Measurements from ENCODE around the gene GMNN. TPM values are rescaled to one million over a fixed set of nuclear protein-coding genes. Genes with fewer than 3 reads are reported as not detected.
"Not testable (repeated sequence)": the region's sequence is repeated elsewhere in the genome, so short reads cannot be mapped to it uniquely, and the experiment has no call there.

GMNN gene
- total and polyA plus RNA-seq, 4 donors: 5.3 to 13.1 (median 8.5) TPM

DNA sequence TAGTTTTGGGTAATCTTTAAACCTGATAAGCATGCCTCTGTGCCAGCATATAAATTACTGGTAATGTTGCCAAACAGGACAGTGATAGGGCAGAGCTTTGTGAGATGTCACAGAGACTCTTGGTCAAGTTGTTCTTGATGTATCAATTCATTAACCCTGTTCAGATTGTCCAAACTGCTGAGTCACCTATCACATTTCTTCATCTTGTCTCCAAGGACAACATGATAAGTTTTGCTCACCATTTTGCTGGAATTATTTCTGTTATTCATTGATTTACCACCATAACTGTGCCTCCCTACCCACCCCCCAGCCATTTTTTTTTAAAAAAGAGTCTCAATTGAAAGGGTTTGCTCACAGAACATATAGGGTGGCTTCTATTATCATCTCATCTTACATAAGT, 19.5 kb upstream of the GMNN start:
- H3K4me3 ChIP-seq (ENCODE audit: low read length in 2 of 2): no peak overlapping the region
- H3K27ac ChIP-seq (ENCODE audit: low read depth in 1 of 2, low read length in 2 of 2): no peak overlapping the region
- H3K36me3 ChIP-seq (ENCODE audit: control insufficient read depth in 1 of 2, insufficient read depth in 2 of 2, low read length in 1 of 2): no peaks in the 10 kb centered on the region
- H3K9me3 ChIP-seq (ENCODE audit: control insufficient read depth, low read length): no peaks in the 10 kb centered on the region
- H3K4me1 ChIP-seq (ENCODE audit: control insufficient read depth in 1 of 2, insufficient read depth in 2 of 2, low read length in 2 of 2): no peaks in the 10 kb centered on the region
- no peaks in the 10 kb centered on the region for H3K27me3 ChIP-seq (ENCODE audit: control insufficient read depth in 1 of 2, insufficient read depth in 2 of 2, low read length in 1 of 2)
- intact Hi-C loops (cut with DNase I): no loop called here
- DNase-seq: no peak
- no peak for ATAC-seq (ENCODE audit: low FRiP score)

GRCh38 chr6:24757611-24758010, 17.1 kb upstream of the GMNN start:
- no peak overlapping the region for H3K27ac ChIP-seq (ENCODE audit: low read depth in 1 of 2, low read length in 2 of 2)

GRCh38 chr6:24759718-24760117, 15.0 kb upstream of the GMNN start:
- Histone ChIP-seq H3K27ac (ENCODE audit: low read depth in 1 of 2, low read length in 2 of 2) (no peak overlapping the region), H3K27me3 (ENCODE audit: control insufficient read depth in 1 of 2, insufficient read depth in 2 of 2, low read length in 1 of 2) (no peaks in the 10 kb centered on the region), H3K4me3 (ENCODE audit: low read length in 2 of 2) (no peak overlapping the region), H3K36me3 (ENCODE audit: control insufficient read depth in 1 of 2, insufficient read depth in 2 of 2, low read length in 1 of 2) (no peaks in the 10 kb centered on the region), H3K9me3 (ENCODE audit: control insufficient read depth, low read length) (no peaks in the 10 kb centered on the region), H3K4me1 (ENCODE audit: control insufficient read depth in 1 of 2, insufficient read depth in 2 of 2, low read length in 2 of 2) (no peaks in the 10 kb centered on the region)
- WGBS, 2 donors: 94 to 95% methylated on average over 3 of the region's 3 CpGs
- DNase-seq: no peak
- intact Hi-C loops (cut with DNase I): loop anchor here in 1 of 2 donors (10.0 kb wide), 1 partner anchor 95 kb away; the partner anchor contains the start of genes ACOT13 and TDP2
- no peak for ATAC-seq (ENCODE audit: low FRiP score)

More at GRCh38 chr6:24757611-24758010, 17.1 kb upstream of the GMNN start:
- Histone ChIP-seq H3K27me3 (ENCODE audit: control insufficient read depth in 1 of 2, insufficient read depth in 2 of 2, low read length in 1 of 2) (no peaks in the 10 kb centered on the region), H3K36me3 (ENCODE audit: control insufficient read depth in 1 of 2, insufficient read depth in 2 of 2, low read length in 1 of 2) (no peaks in the 10 kb centered on the region), H3K4me3 (ENCODE audit: low read length in 2 of 2) (no peak overlapping the region), H3K9me3 (ENCODE audit: control insufficient read depth, low read length) (no peaks in the 10 kb centered on the region), H3K4me1 (ENCODE audit: control insufficient read depth in 1 of 2, insufficient read depth in 2 of 2, low read length in 2 of 2) (no peaks in the 10 kb centered on the region)
- intact Hi-C loops (cut with DNase I): no loop called here
- DNase-seq (no peak), ATAC-seq (ENCODE audit: low FRiP score) (no peak)
- WGBS, 2 donors: 93 to 94% methylated on average over 6 of the region's 6 CpGs

DNA sequence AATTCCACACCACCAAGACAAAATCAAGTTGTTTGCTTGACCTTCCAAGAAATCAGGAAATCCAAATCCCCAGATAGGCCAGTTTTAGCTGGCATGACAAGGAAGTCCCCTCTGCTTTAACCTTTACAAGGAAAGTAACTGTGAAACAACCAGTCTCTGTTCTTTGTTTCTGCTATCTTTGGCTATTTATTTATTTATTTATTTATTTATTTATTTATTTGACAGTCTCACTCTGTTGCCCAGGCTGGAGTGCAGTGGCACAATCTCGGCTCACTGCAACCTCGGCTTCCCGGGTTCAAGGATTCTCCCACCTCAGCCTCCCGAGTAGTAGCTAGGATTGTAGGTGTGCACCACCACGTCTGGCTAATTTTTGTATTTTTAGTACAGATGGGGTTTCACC, 14.5 kb upstream of the GMNN start:
- DNase-seq (no peak), ATAC-seq (ENCODE audit: low FRiP score) (no peak)
- 93 to 94% methylated on average over 5 of the region's 5 CpGs for WGBS, 2 donors
- Histone ChIP-seq H3K4me1 (ENCODE audit: control insufficient read depth in 1 of 2, insufficient read depth in 2 of 2, low read length in 2 of 2) (no peaks in the 10 kb centered on the region), H3K27me3 (ENCODE audit: control insufficient read depth in 1 of 2, insufficient read depth in 2 of 2, low read length in 1 of 2) (no peaks in the 10 kb centered on the region), H3K36me3 (ENCODE audit: control insufficient read depth in 1 of 2, insufficient read depth in 2 of 2, low read length in 1 of 2) (no peaks in the 10 kb centered on the region), H3K27ac (ENCODE audit: low read depth in 1 of 2, low read length in 2 of 2) (no peak overlapping the region), H3K9me3 (ENCODE audit: control insufficient read depth, low read length) (no peaks in the 10 kb centered on the region), H3K4me3 (ENCODE audit: low read length in 2 of 2) (no peak overlapping the region)
- intact Hi-C loops (cut with DNase I): loop anchor here in 1 of 2 donors (10.0 kb wide), 1 partner anchor 95 kb away; the partner anchor contains the start of genes ACOT13 and TDP2

DNA sequence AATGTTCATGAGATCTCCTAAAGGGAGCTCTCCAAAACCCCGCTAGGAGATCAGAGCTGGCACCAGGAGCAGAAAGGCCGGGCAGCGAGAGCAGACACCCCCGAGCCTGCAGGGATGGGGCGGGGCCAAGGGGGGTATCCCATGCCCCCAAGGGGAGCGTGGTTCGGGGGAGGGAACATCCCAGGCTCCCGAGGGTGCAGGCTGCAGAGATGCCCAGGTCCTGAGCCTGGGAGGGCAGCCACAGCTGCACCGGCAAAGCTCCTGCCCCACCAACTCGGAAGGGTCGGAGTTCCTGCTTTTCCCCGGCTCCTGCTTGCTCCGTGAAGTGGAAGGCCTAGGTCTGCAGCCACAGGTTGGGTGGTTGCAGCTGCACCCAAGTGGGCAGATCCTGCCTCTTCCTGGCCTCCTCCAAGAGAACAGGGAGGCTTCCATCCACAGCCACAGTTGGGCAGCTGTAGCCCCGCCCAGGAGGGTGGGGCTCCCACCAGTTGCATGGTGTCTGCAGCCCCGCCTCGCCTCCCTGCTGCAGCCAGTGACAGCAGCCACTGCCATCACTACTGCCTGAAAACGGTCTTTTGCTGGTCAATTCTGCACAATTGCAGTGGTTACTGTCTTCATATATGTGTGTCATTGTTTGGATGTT, 13.4 kb upstream of the GMNN start:
- DNase-seq (no peak), ATAC-seq (ENCODE audit: low FRiP score) (no peak)
- intact Hi-C loops (cut with DNase I): loop anchor here in 1 of 2 donors (10.0 kb wide), 1 partner anchor 97 kb away; the partner anchor contains the start of genes ACOT13 and TDP2
- H3K9me3 ChIP-seq (ENCODE audit: control insufficient read depth, low read length): no peaks in the 10 kb centered on the region
- no peak overlapping the region for H3K4me3 ChIP-seq (ENCODE audit: low read length in 2 of 2)
- WGBS, 2 donors: 89 to 95% methylated on average over 17 of the region's 17 CpGs
- no peak overlapping the region for H3K27ac ChIP-seq (ENCODE audit: low read depth in 1 of 2, low read length in 2 of 2)
- H3K4me1 ChIP-seq (ENCODE audit: control insufficient read depth in 1 of 2, insufficient read depth in 2 of 2, low read length in 2 of 2): no peaks in the 10 kb centered on the region
- H3K27me3 ChIP-seq (ENCODE audit: control insufficient read depth in 1 of 2, insufficient read depth in 2 of 2, low read length in 1 of 2): no peaks in the 10 kb centered on the region
- no peaks in the 10 kb centered on the region for H3K36me3 ChIP-seq (ENCODE audit: control insufficient read depth in 1 of 2, insufficient read depth in 2 of 2, low read length in 1 of 2)

- no peak for ATAC-seq (ENCODE audit: low FRiP score)
- Histone ChIP-seq H3K27me3 (ENCODE audit: control insufficient read depth in 1 of 2, insufficient read depth in 2 of 2, low read length in 1 of 2) (no peaks in the 10 kb centered on the region), H3K27ac (ENCODE audit: low read depth in 1 of 2, low read length in 2 of 2) (no peak overlapping the region), H3K4me3 (ENCODE audit: low read length in 2 of 2) (no peak overlapping the region), H3K4me1 (ENCODE audit: control insufficient read depth in 1 of 2, insufficient read depth in 2 of 2, low read length in 2 of 2) (no peaks in the 10 kb centered on the region), H3K9me3 (ENCODE audit: control insufficient read depth, low read length) (no peaks in the 10 kb centered on the region), H3K36me3 (ENCODE audit: control insufficient read depth in 1 of 2, insufficient read depth in 2 of 2, low read length in 1 of 2) (no peaks in the 10 kb centered on the region)
- DNase-seq: no peak
- intact Hi-C loops (cut with DNase I): loop anchor here in 1 of 2 donors (10.0 kb wide), 1 partner anchor 97 kb away; the partner anchor contains the start of genes ACOT13 and TDP2
Measured at GRCh38 chr6:24761851-24762250, 12.9 kb upstream of the GMNN start.

GRCh38 chr6:24763578-24763977, 11.2 kb upstream of the GMNN start:
- no peak for ATAC-seq (ENCODE audit: low FRiP score)
- no peaks in the 10 kb centered on the region for H3K27me3 ChIP-seq (ENCODE audit: control insufficient read depth in 1 of 2, insufficient read depth in 2 of 2, low read length in 1 of 2)
- H3K27ac ChIP-seq (ENCODE audit: low read depth in 1 of 2, low read length in 2 of 2): no peak overlapping the region
- intact Hi-C loops (cut with DNase I): loop anchor here in 1 of 2 donors (10.0 kb wide), 1 partner anchor 99 kb away; the partner anchor contains the start of genes ACOT13 and TDP2
- H3K4me3 ChIP-seq (ENCODE audit: low read length in 2 of 2): no peak overlapping the region
- no peaks in the 10 kb centered on the region for H3K36me3 ChIP-seq (ENCODE audit: control insufficient read depth in 1 of 2, insufficient read depth in 2 of 2, low read length in 1 of 2)
- DNase-seq: no peak
- WGBS, 2 donors: 72 to 74% methylated on average over 3 of the region's 3 CpGs
- H3K9me3 ChIP-seq (ENCODE audit: control insufficient read depth, low read length): no peaks in the 10 kb centered on the region
- no peaks in the 10 kb centered on the region for H3K4me1 ChIP-seq (ENCODE audit: control insufficient read depth in 1 of 2, insufficient read depth in 2 of 2, low read length in 2 of 2)

GRCh38 chr6:24764833-24765828, 9.6 kb upstream of the GMNN start:
- not testable (repeated sequence) for H3K36me3 ChIP-seq (ENCODE audit: control insufficient read depth in 1 of 2, insufficient read depth in 2 of 2, low read length in 1 of 2); DNase-seq; H3K4me3 ChIP-seq (ENCODE audit: low read length in 2 of 2); H3K9me3 ChIP-seq (ENCODE audit: control insufficient read depth, low read length); H3K27me3 ChIP-seq (ENCODE audit: control insufficient read depth in 1 of 2, insufficient read depth in 2 of 2, low read length in 1 of 2); ATAC-seq (ENCODE audit: low FRiP score); H3K4me1 ChIP-seq (ENCODE audit: control insufficient read depth in 1 of 2, insufficient read depth in 2 of 2, low read length in 2 of 2); H3K27ac ChIP-seq (ENCODE audit: low read depth in 1 of 2, low read length in 2 of 2)
- 89 to 90% methylated on average over 20 of the region's 20 CpGs for WGBS, 2 donors
- intact Hi-C loops (cut with DNase I): loop anchor here (5.0 to 10.0 kb wide), 2 partner anchors 100 to 183 kb away; partner anchors contain the start of genes ACOT13 (in 1 of the 2) and TDP2 (in 1 of the 2)

All from aorta (tissue), 5 donors.